Gastroesophageal sphincter (tissue), 3 donors: ENCODE measurements around the gene FAM98B.

Source experiments
- CTCF ChIP-seq, 4 experiments: fragments of 200-600 bp in 2 of 4; fragments of 450-650 bp in 2 of 4; sonication (generic) in 1 of 4; IDR thresholded peaks; one replicate each; pipeline ENCODE4 v1.5.1; 2017 to 2019; ENCODE audit warnings: antibody characterized with exemption in 4 of 4, mild to moderate bottlenecking in 2 of 4, moderate library complexity in 2 of 4
- POLR2A ChIP-seq, 2 donors: fragments of 450-650 bp; IDR thresholded peaks; one replicate each; pipeline ENCODE4 v1.6.1; 2017; ENCODE audit warnings: antibody characterized with exemption in 2 of 2, mild to moderate bottlenecking in 2 of 2, moderate library complexity in 1 of 2
- POLR2AphosphoS5 ChIP-seq: sonication (generic); formaldehyde crosslinking; IDR thresholded peaks from one replicate; pipeline ENCODE4 v1.6.1; 2017; ENCODE audit warnings: antibody characterized with exemption

- TF ChIP-seq CTCF (IDR thresholded peaks at IDR 0.05), result no peak
- no peak for TF ChIP-seq POLR2A (IDR thresholded peaks at IDR 0.05)
- TF ChIP-seq POLR2AphosphoS5, result no peak
These were observed 36.5 kb downstream of the FAM98B start for GRCh38 chr15:38490242-38490922.
